SKM-1 (cell line): Measurements from ENCODE around the gene TENM4.

Source experiments
- DNase-seq: peaks from one replicate; lab custom pipeline; 2025; ENCODE audit not compliant: unreplicated experiment; lab: John Stamatoyannopoulos, UW

The TENM4 gene

GRCh38 chr11:79090191-79090705 is 350.6 kb downstream of the TENM4 start:
- DNase-seq: no peak

GRCh38 chr11:79089601-79090000 is 351.2 kb downstream of the TENM4 start:
- no peak for DNase-seq

GRCh38 chr11:79088967-79089366 is 351.9 kb downstream of the TENM4 start:
- DNase-seq: no peak

- DNase-seq: no peak
Measured at GRCh38 chr11:79087961-79088318, 352.9 kb downstream of the TENM4 start.

- DNase-seq: no peak
Measured at GRCh38 chr11:79087238-79087960, 353.4 kb downstream of the TENM4 start.

- DNase-seq: no peak
Measured at GRCh38 chr11:79086056-79086455, 354.8 kb downstream of the TENM4 start.

- no peak for DNase-seq
Measured at GRCh38 chr11:79084382-79084781, 356.4 kb downstream of the TENM4 start.

- DNase-seq: no peak
Measured at GRCh38 chr11:79083352-79083751, 357.5 kb downstream of the TENM4 start.

- no peak for DNase-seq
Measured at GRCh38 chr11:79082907-79083306, 357.9 kb downstream of the TENM4 start.

GRCh38 chr11:79082280-79082679 is 358.6 kb downstream of the TENM4 start:
- DNase-seq: no peak

GRCh38 chr11:79081471-79082031 is 359.3 kb downstream of the TENM4 start:
- DNase-seq: no peak

GRCh38 chr11:79080551-79080950 is 360.3 kb downstream of the TENM4 start:
- no peak for DNase-seq

GRCh38 chr11:79078999-79079398 is 361.8 kb downstream of the TENM4 start:
- no peak for DNase-seq

- DNase-seq: no peak
Measured at GRCh38 chr11:79078456-79078855, 362.4 kb downstream of the TENM4 start.

GRCh38 chr11:79077702-79078330 is 363.0 kb downstream of the TENM4 start:
- DNase-seq: no peak

GRCh38 chr11:79076526-79077115 is 364.2 kb downstream of the TENM4 start:
- DNase-seq: peak; percentile 33

- no peak for DNase-seq
Measured at GRCh38 chr11:79074547-79074946, 366.3 kb downstream of the TENM4 start.

GRCh38 chr11:79071190-79071589 is 369.6 kb downstream of the TENM4 start:
- DNase-seq: no peak

GRCh38 chr11:79070518-79070917 is 370.3 kb downstream of the TENM4 start:
- no peak for DNase-seq

- no peak for DNase-seq
Measured at GRCh38 chr11:79069504-79069903, 371.3 kb downstream of the TENM4 start.

- no peak for DNase-seq
Measured at GRCh38 chr11:79068356-79068755, 372.5 kb downstream of the TENM4 start.

GRCh38 chr11:79067352-79067679 is 373.5 kb downstream of the TENM4 start:
- no peak for DNase-seq
